Thymus (tissue), 11 donors: ENCODE data around the gene DIP2C. TPM values are rescaled to one million over a fixed set of nuclear protein-coding genes. Genes with fewer than 3 reads are reported as not detected.
"Not testable (repeated sequence)": the region's sequence is repeated elsewhere in the genome, so short reads cannot be mapped to it uniquely, and the experiment has no call there.

Experiments used
- DNase-seq, 9 donors: peaks; one replicate each; pipeline ENCODE4 v3.0.0-alpha.2; 2013; ENCODE audit warnings: low spot score in 9 of 9, low read depth in 6 of 9, missing footprints in 1 of 9
- H3K27ac ChIP-seq, 2 donors: one replicate each; pipeline ENCODE4 v1.5.1; 2013; ENCODE audit warnings: control low read depth in 1 of 2, low read depth in 1 of 2, low read length in 1 of 2, mild to moderate bottlenecking in 1 of 2, moderate library complexity in 1 of 2
- H3K27me3 ChIP-seq, 2 donors: one replicate each; pipeline ENCODE4 v1.5.1; 2013; ENCODE audit warnings: low read length in 1 of 2; ENCODE audit not compliant: control insufficient read depth in 2 of 2, insufficient read depth in 1 of 2
- H3K36me3 ChIP-seq, 2 donors: one replicate each; pipeline ENCODE4 v1.5.1; 2013; ENCODE audit warnings: low read length in 1 of 2, mild to moderate bottlenecking in 1 of 2, moderate library complexity in 1 of 2; ENCODE audit not compliant: control insufficient read depth in 2 of 2, insufficient read depth in 2 of 2
- H3K4me1 ChIP-seq, 2 donors: one replicate each; pipeline ENCODE4 v1.5.1; 2013; ENCODE audit warnings: low read length in 2 of 2; ENCODE audit not compliant: control insufficient read depth in 2 of 2, insufficient read depth in 2 of 2
- H3K4me3 ChIP-seq, 2 donors: one replicate each; pipeline ENCODE4 v1.5.1; 2013; ENCODE audit warnings: low read length in 2 of 2, control low read depth in 1 of 2, mild to moderate bottlenecking in 1 of 2
- H3K9me3 ChIP-seq, 2 donors: one replicate each; pipeline ENCODE4 v1.5.1; 2013; ENCODE audit warnings: low read length in 1 of 2, mild to moderate bottlenecking in 1 of 2; ENCODE audit not compliant: control insufficient read depth in 2 of 2, insufficient read depth in 1 of 2
- WGBS: extraction: QIAGEN DNeasy Blood & Tissue Kit; methylation state at CpG from one replicate; pipeline ENCODE4 v1.1.7; 2013; 5-methylcytosine and 5-hydroxymethylcytosine counted together
- polyA plus RNA-seq: library from polyadenylated mRNA; stranded (reverse); fragments of 200-250 nt; gene quantifications from one replicate; pipeline ENCODE4 v1.2.3, GENCODE V29; 2013
- total RNA-seq: library from RNA; stranded (reverse); fragments of 120-200 nt; gene quantifications from one replicate; pipeline ENCODE4 v1.2.4, GENCODE V29; 2013
- donor health status: healthy.

Gene DIP2C
- total and polyA plus RNA-seq, 2 donors, result 2.2 to 3.4 TPM

DNA sequence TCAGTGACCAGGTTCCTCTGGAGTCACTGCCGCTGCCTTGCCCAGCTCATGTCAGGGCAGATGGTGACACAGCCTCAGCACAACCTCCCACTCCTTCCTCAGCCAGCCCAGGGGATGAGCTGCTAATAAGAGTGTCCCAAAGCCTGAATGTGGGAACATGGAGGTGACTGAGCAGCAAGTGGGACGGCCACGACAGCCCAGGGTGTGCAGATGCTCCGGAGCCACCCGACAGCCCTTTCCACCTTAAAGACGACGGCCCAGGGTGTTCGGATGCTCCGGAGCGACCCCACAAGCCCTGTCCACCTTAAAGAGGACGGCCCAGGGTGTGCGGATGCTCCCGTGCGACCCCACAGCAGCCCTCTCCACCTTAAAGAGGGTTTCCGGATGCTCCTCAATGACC, 89.2 kb downstream of the DIP2C start:
- no peak overlapping the region for H3K27ac ChIP-seq
- no peaks in the 10 kb centered on the region for H3K36me3 ChIP-seq
- no peaks in the 10 kb centered on the region for H3K9me3 ChIP-seq
- no peak for DNase-seq
- H3K4me3 ChIP-seq, result no peak overlapping the region
- H3K4me1 ChIP-seq, result no peaks in the 10 kb centered on the region
- H3K27me3 ChIP-seq, result peaks cover 0 to 5% of the 10 kb centered on the region in 2 donors
- 88% methylated on average over 15 of the region's 15 CpGs for WGBS

DNA sequence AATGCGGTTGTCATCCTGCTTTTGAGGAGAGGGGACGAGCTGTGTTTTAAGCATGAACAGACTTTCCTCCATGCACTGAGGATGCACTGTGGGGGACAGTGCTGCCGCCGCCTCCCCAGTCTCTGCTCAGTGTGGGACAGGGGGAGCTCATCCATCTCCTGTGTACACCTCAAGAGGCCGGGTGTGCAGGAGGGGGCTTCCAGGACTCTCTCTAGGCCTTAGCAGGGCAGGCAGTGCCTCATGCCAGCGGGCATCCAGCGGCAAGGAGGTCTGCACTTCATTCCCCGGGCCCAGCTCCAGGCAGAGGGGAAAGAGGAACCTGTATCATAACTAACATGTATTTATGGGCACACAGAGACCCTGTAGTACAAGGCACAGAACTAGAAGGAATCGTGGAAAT, 89.7 kb downstream of the DIP2C start:
- no peaks in the 10 kb centered on the region for H3K4me1 ChIP-seq
- WGBS, result 86% methylated on average over 9 of the region's 9 CpGs
- no peaks in the 10 kb centered on the region for H3K9me3 ChIP-seq
- DNase-seq, result no peak
- H3K4me3 ChIP-seq, result no peak overlapping the region
- H3K27me3 ChIP-seq, result peaks cover 0 to 5% of the 10 kb centered on the region in 2 donors
- no peak overlapping the region for H3K27ac ChIP-seq
- H3K36me3 ChIP-seq, result no peaks in the 10 kb centered on the region

- H3K27ac ChIP-seq, result no peak overlapping the region
- H3K9me3 ChIP-seq, result no peaks in the 10 kb centered on the region
- H3K4me3 ChIP-seq, result no peak overlapping the region
- no peak for DNase-seq
- H3K27me3 ChIP-seq, result peaks cover 0 to 5% of the 10 kb centered on the region in 2 donors
- WGBS, result 72% methylated on average over 17 of the region's 17 CpGs
- H3K36me3 ChIP-seq, result no peaks in the 10 kb centered on the region
- H3K4me1 ChIP-seq, result no peaks in the 10 kb centered on the region
Observed at GRCh38 chr10:598415-599170, 90.9 kb downstream of the DIP2C start.

- no peaks in the 10 kb centered on the region for H3K36me3 ChIP-seq
- peaks cover 0 to 5% of the 10 kb centered on the region in 2 donors for H3K27me3 ChIP-seq
- H3K4me3 ChIP-seq, result no peak overlapping the region
- no peaks in the 10 kb centered on the region for H3K4me1 ChIP-seq
- WGBS, result 97% methylated on average over 17 of the region's 17 CpGs
- no peak overlapping the region for H3K27ac ChIP-seq
- no peaks in the 10 kb centered on the region for H3K9me3 ChIP-seq
- no peak for DNase-seq
Observed at GRCh38 chr10:597976-598375, 91.5 kb downstream of the DIP2C start.

- Histone ChIP-seq H3K27ac (no peak overlapping the region), H3K4me1 (no peaks in the 10 kb centered on the region), H3K4me3 (no peak overlapping the region), H3K9me3 (no peaks in the 10 kb centered on the region), H3K27me3 (peaks cover 0 to 5% of the 10 kb centered on the region in 2 donors), H3K36me3 (no peaks in the 10 kb centered on the region)
- no peak for DNase-seq
- WGBS, result 97% methylated on average over 17 of the region's 17 CpGs
Observed at GRCh38 chr10:596725-597345, 92.6 kb downstream of the DIP2C start.

DNA sequence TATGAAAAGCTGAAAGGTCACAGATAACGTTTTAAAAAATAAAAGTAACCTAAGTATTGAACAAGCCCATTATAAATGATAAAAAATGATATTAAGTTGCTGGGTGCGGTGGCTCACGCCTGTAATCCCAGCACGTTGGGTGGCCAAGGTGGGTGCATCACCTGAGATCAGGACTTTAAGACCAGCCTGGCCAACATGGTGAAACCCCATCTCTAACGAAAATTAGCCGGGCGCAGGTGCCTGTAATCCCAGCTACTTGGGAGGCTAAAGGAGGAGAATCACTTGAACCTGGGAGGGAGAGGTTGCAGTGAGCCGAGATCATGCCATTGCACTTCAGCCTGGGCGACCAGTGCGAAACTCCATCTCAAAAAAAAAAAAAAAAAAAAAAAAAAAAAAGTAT, 93.3 kb downstream of the DIP2C start:
- H3K4me3 ChIP-seq, H3K27me3 ChIP-seq, H3K27ac ChIP-seq, H3K9me3 ChIP-seq, DNase-seq, H3K4me1 ChIP-seq, H3K36me3 ChIP-seq: not testable (repeated sequence)
- 98% methylated on average over 10 of the region's 10 CpGs for WGBS

- no peaks in the 10 kb centered on the region for H3K4me1 ChIP-seq
- H3K9me3 ChIP-seq, result no peaks in the 10 kb centered on the region
- no peaks in the 10 kb centered on the region for H3K36me3 ChIP-seq
- WGBS, result over 99% methylated on average over 12 of the region's 12 CpGs
- H3K27ac ChIP-seq, result no peak overlapping the region
- no peak overlapping the region for H3K4me3 ChIP-seq
- peaks cover 0 to 7% of the 10 kb centered on the region in 2 donors for H3K27me3 ChIP-seq
- no peak for DNase-seq
Observed at GRCh38 chr10:595473-595872, 94.0 kb downstream of the DIP2C start.

DNA sequence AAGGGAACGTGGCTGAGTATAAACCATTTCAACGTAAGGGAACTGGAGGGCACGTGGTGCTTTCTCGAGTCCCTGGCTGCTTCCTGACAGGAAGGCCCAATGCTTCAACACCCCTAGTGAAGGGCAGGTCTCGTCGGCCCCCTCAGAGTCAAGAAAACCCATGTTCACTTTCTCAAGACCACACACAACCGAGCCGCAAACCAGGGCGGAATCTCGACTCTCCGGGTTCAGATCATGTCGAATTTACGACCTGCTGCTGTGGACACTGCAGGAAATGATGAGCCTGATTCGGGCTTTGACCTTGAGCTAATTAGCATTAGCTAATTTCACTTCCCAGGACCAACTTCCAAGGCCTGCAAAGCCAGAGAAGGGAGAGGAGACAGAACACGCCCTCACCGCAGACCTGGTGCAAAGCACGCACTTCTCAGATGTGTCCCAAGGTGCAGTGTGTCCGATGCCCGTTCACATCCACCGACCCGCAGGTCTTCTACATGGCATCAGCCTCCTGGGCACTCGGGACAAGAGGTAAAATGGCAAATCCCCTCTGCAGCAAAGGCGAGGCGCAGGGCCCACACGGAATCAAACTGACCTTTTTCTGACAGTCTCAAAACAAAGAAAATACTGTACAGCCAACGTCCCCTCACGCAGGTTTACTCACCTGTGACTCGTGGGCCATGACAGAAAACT, 94.7 kb downstream of the DIP2C start:
- H3K36me3 ChIP-seq, result no peaks in the 10 kb centered on the region
- WGBS, result 90% methylated on average over 28 of the region's 28 CpGs
- H3K9me3 ChIP-seq, result no peaks in the 10 kb centered on the region
- no peak for DNase-seq
- H3K4me1 ChIP-seq, result no peaks in the 10 kb centered on the region
- H3K27ac ChIP-seq, result no peak overlapping the region
- peaks cover 0 to 7% of the 10 kb centered on the region in 2 donors for H3K27me3 ChIP-seq
- no peak overlapping the region for H3K4me3 ChIP-seq

DNA sequence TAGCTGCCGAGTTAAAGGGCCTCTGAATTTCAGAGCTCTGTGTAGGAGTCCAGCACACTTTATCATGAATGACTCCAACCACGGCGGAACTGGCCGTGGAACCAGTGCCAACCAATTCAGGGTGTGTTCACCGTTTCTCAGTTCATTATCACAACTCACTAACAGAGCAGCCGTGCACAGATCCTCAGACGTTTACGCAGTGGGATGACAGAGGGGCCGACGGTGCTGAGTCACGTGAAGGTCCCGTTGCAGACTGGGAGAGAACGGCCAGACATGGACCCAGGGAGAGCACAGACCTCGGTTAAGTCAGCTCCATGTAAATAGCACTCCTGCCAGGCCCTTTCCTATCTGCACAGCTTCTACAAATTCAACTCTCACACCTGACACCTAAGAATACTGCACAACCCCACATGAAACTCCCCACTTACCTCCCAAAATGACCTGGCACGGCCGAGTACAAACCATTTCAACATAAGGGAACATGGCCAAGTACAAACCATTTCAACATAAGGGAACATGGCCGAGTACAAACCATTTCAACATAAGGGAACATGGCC, 95.5 kb downstream of the DIP2C start:
- no peak for DNase-seq
- Histone ChIP-seq H3K36me3 (no peaks in the 10 kb centered on the region), H3K27ac (no peak overlapping the region), H3K9me3 (no peaks in the 10 kb centered on the region), H3K4me3 (no peak overlapping the region), H3K4me1 (no peaks in the 10 kb centered on the region), H3K27me3 (peaks cover 0 to 7% of the 10 kb centered on the region in 2 donors)
- 95% methylated on average over 17 of the region's 17 CpGs for WGBS
